B cell (primary cell): Measurements from ENCODE around the gene NDUFA6.

Experiments
- CTCF ChIP-seq: fragments of 200-600 bp; IDR thresholded peaks from one replicate; pipeline ENCODE4 v1.8.0; 2022; ENCODE audit warnings: antibody characterized with exemption, mild to moderate bottlenecking
- EZH2 ChIP-seq: IDR thresholded peaks from 2 replicates; pipeline ENCODE4 v1.6.1; 2012; ENCODE audit warnings: borderline replicate concordance, low read depth, mild to moderate bottlenecking, moderate library complexity, low read length; ENCODE audit not compliant: insufficient read depth, poor library complexity, severe bottlenecking

GRCh38 chr22:42052765-42053164, 37.8 kb downstream of the NDUFA6 start:
- TF ChIP-seq CTCF (no peak), EZH2 (no peak)
